D721Med (cell line): ENCODE results near the gene SPOCD1.

Source experiments
- DNase-seq: peaks from one replicate; pipeline ENCODE4 v3.0.0; 2011; ENCODE audit warnings: low spot score; ENCODE audit not compliant: insufficient read length
- FAIRE-seq: peaks from 2 replicates; lab custom pipeline; 2011; peaks lifted over from hg19 to GRCh38; lab: Jason Lieb, UNC
- CTCF ChIP-seq: IDR thresholded peaks from 2 replicates; pipeline ENCODE4 v1.5.1; 2012; ENCODE audit warnings: mild to moderate bottlenecking, control low read depth; ENCODE audit not compliant: insufficient read depth; ENCODE audit errors: missing control alignments

SPOCD1 gene

GRCh38 chr1:31856140-31856539 lies 40.3 kb upstream of the SPOCD1 start:
- FAIRE-seq (no peak), DNase-seq (no peak)
- TF ChIP-seq CTCF: no peak

GRCh38 chr1:31855038-31855845 lies 39.4 kb upstream of the SPOCD1 start:
- DNase-seq (no peak), FAIRE-seq (no peak)
- no peak for TF ChIP-seq CTCF

GRCh38 chr1:31849653-31850052 lies 33.8 kb upstream of the SPOCD1 start:
- FAIRE-seq (no peak), DNase-seq (no peak)
- no peak for TF ChIP-seq CTCF

- no peak for TF ChIP-seq CTCF
- no peak for DNase-seq
- FAIRE-seq: no peak
These were observed 32.6 kb upstream of the SPOCD1 start for GRCh38 chr1:31848381-31848897.

GRCh38 chr1:31846484-31846883 lies 30.7 kb upstream of the SPOCD1 start:
- no peak for DNase-seq
- TF ChIP-seq CTCF: no peak
- FAIRE-seq: no peak

- no peak for DNase-seq
- TF ChIP-seq CTCF: no peak
These were observed 27.7 kb upstream of the SPOCD1 start for GRCh38 chr1:31843506-31843905.

More at GRCh38 chr1:31843506-31843905, 27.7 kb upstream of the SPOCD1 start:
- FAIRE-seq: no peak
